Breast epithelium (tissue), 4 donors: ENCODE measurements around the gene FAH. TPM values are rescaled to one million over a fixed set of nuclear protein-coding genes. Genes with fewer than 3 reads are reported as not detected.
"Not testable (repeated sequence)": the region's sequence is repeated elsewhere in the genome, so short reads cannot be mapped to it uniquely, and the experiment has no call there.

Experiments
- DNase-seq, 2 donors: peaks; one replicate each; pipeline ENCODE4 v3.0.0-alpha.2; 2019; ENCODE audit warnings: low spot score in 2 of 2
- H3K27ac ChIP-seq, 2 donors: fragments of 200-600 bp; sonication (generic) in 1 of 2; one replicate each; pipeline ENCODE4 v1.5.1; 2016 to 2019; ENCODE audit warnings: mild to moderate bottlenecking in 1 of 2
- H3K27me3 ChIP-seq, 2 donors: fragments of 200-600 bp; sonication (generic) in 1 of 2; one replicate each; pipeline versions ENCODE4 v1.5.1 to v1.6.0; 2017 to 2019; ENCODE audit warnings: control low read depth in 1 of 2, mild to moderate bottlenecking in 1 of 2
- H3K36me3 ChIP-seq: fragments of 200-600 bp; one replicate; pipeline ENCODE4 v1.5.1; 2019
- H3K4me1 ChIP-seq, 2 donors: fragments of 200-600 bp; sonication (generic); one replicate each; pipeline ENCODE4 v1.5.1; 2016 to 2019; ENCODE audit warnings: control low read depth in 1 of 2
- H3K4me3 ChIP-seq, 3 donors: fragments of 200-600 bp; sonication (generic); 1 replicate in 2 of 3; 2 replicates in 1 of 3; pipeline ENCODE4 v1.5.1; 2016 to 2019; ENCODE audit warnings: mild to moderate bottlenecking in 3 of 3, moderate library complexity in 2 of 3
- H3K9me3 ChIP-seq, 2 donors: fragments of 200-600 bp; sonication (generic) in 1 of 2; one replicate each; pipeline ENCODE4 v1.5.1; 2016 to 2019; ENCODE audit warnings: control low read depth in 1 of 2
- POLR2A ChIP-seq: fragments of 450-650 bp; IDR thresholded peaks from one replicate; pipeline ENCODE4 v1.6.1; 2016; ENCODE audit warnings: antibody characterized with exemption, mild to moderate bottlenecking, moderate library complexity
- POLR2AphosphoS5 ChIP-seq, 3 donors: sonication (generic); formaldehyde crosslinking; IDR thresholded peaks; one replicate each; pipeline ENCODE4 v1.6.1; 2017; ENCODE audit warnings: antibody characterized with exemption in 3 of 3
- intact Hi-C: fragments of 100-400 bp; cut with DNase I; formaldehyde crosslinking; loops from one replicate; pipeline ENCODE4 v1.15.1; 2023; ENCODE audit warnings: low total_unique reads
- total RNA-seq, 3 donors: library from RNA; depleted of rRNA; stranded (reverse); fragments of >200 nt; gene quantifications; one replicate each; pipeline ENCODE4 v1.1.0, GENCODE V29; 2016
- TF ChIP-seq, protein P1 (sequence below), 3 donors: fragments of 450-650 bp; IDR thresholded peaks; one replicate each; pipeline ENCODE4 v1.5.1; 2016 to 2017; ENCODE audit warnings: antibody characterized with exemption in 3 of 3, mild to moderate bottlenecking in 3 of 3, moderate library complexity in 3 of 3

The FAH gene
- total RNA-seq, 3 donors from 2014 or later = 48.8 to 164 (median 50.9) TPM

DNA sequence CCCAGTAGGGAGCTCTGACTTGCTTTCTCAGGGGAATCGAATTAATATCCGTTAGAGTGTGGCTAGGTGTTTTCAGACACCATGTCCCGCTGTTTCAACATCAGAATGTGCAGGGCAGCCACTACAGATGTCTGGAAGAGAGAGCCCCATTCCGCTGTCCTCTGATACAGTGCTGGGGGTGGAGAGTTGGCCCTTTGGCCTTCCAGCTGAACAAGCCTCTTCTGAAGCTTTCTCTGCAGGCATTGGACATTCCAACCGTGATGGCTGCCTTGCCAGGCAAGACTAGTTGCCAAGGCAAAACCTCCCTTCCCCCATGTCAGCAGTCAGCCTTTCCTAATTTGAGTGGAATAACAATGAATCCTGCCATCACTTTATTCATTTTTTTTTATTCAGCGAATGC lies 1.5 kb downstream of the FAH start:
- intact Hi-C loops = no loop called here
- H3K4me1 ChIP-seq = peaks cover 0 to 9% of the 10 kb centered on the region in 2 donors
- no peak overlapping the region for H3K27ac ChIP-seq
- H3K4me3 ChIP-seq = peak overlapping the region in 1 of 3 donors; percentile 90
- no peaks in the 10 kb centered on the region for H3K36me3 ChIP-seq
- no peaks in the 10 kb centered on the region for H3K9me3 ChIP-seq
- no peaks in the 10 kb centered on the region for H3K27me3 ChIP-seq
- DNase-seq = no peak
- TF ChIP-seq POLR2A = no peak
- TF ChIP-seq POLR2AphosphoS5 (IDR thresholded peaks at IDR 0.05) = no peak
- TF ChIP-seq, protein P1, sequence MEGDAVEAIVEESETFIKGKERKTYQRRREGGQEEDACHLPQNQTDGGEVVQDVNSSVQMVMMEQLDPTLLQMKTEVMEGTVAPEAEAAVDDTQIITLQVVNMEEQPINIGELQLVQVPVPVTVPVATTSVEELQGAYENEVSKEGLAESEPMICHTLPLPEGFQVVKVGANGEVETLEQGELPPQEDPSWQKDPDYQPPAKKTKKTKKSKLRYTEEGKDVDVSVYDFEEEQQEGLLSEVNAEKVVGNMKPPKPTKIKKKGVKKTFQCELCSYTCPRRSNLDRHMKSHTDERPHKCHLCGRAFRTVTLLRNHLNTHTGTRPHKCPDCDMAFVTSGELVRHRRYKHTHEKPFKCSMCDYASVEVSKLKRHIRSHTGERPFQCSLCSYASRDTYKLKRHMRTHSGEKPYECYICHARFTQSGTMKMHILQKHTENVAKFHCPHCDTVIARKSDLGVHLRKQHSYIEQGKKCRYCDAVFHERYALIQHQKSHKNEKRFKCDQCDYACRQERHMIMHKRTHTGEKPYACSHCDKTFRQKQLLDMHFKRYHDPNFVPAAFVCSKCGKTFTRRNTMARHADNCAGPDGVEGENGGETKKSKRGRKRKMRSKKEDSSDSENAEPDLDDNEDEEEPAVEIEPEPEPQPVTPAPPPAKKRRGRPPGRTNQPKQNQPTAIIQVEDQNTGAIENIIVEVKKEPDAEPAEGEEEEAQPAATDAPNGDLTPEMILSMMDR (IDR thresholded peaks at IDR 0.05) = no peak

DNA sequence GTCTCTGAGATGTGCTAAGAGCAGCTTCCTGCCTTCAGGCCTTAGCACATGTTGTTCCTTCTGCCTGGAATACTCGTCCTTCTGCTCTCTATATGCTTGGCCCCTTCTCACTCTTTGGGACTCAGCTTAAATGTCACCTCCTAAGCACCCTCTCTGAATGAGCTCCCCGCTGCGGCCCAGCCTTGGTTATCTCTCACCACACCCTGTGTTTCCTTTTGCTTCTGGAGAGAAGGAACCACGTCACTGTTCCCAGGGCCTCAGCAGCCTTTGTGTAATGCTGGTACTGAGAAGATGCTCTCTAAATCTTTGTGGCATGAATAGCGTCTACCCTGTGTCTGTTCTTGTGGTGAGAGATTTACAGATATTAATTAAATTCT lies 2.2 kb downstream of the FAH start:
- Histone ChIP-seq H3K36me3 (no peaks in the 10 kb centered on the region), H3K27me3 (no peaks in the 10 kb centered on the region), H3K4me3 (no peak overlapping the region), H3K9me3 (no peaks in the 10 kb centered on the region), H3K4me1 (peaks cover 0 to 9% of the 10 kb centered on the region in 2 donors), H3K27ac (no peak overlapping the region)
- no peak for DNase-seq
- intact Hi-C loops = no loop called here
- TF ChIP-seq POLR2A (no peak), POLR2AphosphoS5 (IDR thresholded peaks at IDR 0.05) (no peak)
- TF ChIP-seq, protein P1 (IDR thresholded peaks at IDR 0.05) = no peak

DNA sequence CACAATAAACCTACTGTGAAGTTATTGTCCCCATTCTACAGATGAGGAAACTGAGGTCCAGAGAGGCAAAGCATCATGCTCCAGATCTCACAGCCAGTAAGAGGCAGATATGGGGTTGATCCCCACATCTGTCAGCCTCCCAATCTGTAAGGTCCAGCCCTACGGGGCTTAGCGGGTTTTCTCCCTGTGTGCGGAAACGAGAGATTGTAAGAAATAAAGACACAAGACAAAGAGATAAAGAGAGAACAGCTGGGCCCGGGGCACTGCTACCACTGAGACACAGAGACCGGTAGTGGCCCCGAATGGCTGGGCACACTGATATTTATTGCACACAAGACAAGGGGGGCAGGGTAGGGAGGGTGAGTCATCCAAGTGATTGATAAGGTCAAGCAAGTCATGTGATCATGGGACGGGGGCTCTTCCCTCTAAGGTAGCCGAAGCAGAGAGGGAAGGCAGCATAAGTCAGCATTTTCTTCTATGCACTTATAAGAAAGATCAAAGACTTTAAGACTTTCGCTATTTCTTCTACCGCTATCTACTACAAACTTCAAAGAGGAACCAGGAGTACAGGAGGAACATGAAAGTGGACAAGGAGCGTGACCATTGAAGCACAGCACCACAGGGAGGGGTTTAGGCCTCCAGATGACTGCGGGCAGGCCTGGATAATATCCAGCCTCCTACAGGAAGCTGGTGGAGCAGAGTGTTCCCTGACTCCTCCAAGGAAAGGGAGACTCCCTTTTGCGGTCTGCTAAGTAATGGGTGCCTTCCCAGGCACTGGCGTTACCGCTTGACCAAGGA lies 2.8 kb downstream of the FAH start:
- H3K4me3 ChIP-seq, H3K4me1 ChIP-seq, H3K9me3 ChIP-seq, intact Hi-C loops, H3K36me3 ChIP-seq, H3K27ac ChIP-seq, DNase-seq, H3K27me3 ChIP-seq: not testable (repeated sequence)

DNA sequence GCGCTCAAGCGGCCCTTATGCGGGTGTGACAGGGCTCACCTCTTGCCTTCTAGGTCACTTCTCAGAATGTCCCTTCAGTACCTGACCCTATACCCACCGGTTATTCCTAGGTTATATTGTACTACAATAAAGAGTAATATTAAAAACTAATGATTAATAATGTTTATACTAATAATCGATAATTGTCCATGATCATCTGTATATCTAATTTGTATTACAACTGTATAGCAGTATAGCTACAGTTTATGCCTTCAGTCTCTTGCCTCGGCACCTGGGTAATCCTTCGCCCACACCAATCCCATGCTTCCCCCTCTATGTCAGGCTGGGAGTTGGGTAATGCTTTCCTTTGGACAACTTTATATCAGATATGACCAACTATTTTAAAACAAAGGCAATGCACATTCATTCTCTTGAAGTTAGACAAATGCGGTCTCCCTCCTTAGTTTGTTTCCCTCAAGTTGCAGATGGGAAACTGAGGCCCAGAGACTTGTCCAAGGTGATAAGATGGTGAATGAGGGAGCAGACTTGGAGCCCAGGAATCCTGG lies 3.4 kb downstream of the FAH start:
- peaks cover 0 to 13% of the 10 kb centered on the region in 2 donors for H3K4me1 ChIP-seq
- no peaks in the 10 kb centered on the region for H3K9me3 ChIP-seq
- no peaks in the 10 kb centered on the region for H3K27me3 ChIP-seq
- TF ChIP-seq POLR2A = no peak
- TF ChIP-seq, protein P1 (IDR thresholded peaks at IDR 0.05) = no peak
- TF ChIP-seq POLR2AphosphoS5 (IDR thresholded peaks at IDR 0.05) = no peak
- no peak overlapping the region for H3K27ac ChIP-seq
- DNase-seq = no peak
- intact Hi-C loops = no loop called here
- no peaks in the 10 kb centered on the region for H3K36me3 ChIP-seq
- no peak overlapping the region for H3K4me3 ChIP-seq

DNA sequence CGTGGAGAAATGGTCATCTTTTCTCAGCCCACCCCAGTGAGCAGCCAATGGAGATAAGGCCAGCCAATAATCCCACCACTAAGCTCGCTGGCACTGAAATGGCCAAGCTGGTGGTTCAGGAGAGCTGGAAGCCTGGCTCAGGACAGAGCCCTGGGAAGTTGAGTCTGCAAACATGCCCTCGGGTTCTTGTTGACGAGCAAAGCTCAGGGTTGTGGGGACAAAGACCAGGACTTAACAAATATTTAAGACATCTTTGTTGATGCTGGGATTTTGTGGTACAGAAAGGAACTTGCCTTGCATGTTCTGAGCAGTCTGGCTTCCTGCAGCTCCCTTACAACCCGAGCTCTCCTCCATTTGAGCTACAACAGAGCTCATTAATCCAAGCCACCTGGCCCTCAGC lies 4.4 kb downstream of the FAH start:
- no peak for DNase-seq
- H3K27ac ChIP-seq = no peak overlapping the region
- H3K36me3 ChIP-seq = no peaks in the 10 kb centered on the region
- intact Hi-C loops = no loop called here
- H3K4me1 ChIP-seq = peaks cover 0 to 13% of the 10 kb centered on the region in 2 donors
- H3K9me3 ChIP-seq = no peaks in the 10 kb centered on the region
- H3K27me3 ChIP-seq = no peaks in the 10 kb centered on the region
- TF ChIP-seq, protein P1 (IDR thresholded peaks at IDR 0.05) = no peak
- TF ChIP-seq POLR2A (no peak), POLR2AphosphoS5 (IDR thresholded peaks at IDR 0.05) (no peak)
- no peak overlapping the region for H3K4me3 ChIP-seq
